Stimulated activated CD4-positive, alpha-beta T cell treated with anti-CD3 and anti-CD28 coated beads, Interleukin-15, amount 100 ng/mL, for 24 hours (primary cell): ENCODE measurements around the gene NODAL.
"Not testable (repeated sequence)": the region's sequence is repeated elsewhere in the genome, so short reads cannot be mapped to it uniquely, and the experiment has no call there.

Experiments used
- DNase-seq: peaks from one replicate; pipeline ENCODE4 v3.0.0-alpha.2; 2020

NODAL gene

DNA sequence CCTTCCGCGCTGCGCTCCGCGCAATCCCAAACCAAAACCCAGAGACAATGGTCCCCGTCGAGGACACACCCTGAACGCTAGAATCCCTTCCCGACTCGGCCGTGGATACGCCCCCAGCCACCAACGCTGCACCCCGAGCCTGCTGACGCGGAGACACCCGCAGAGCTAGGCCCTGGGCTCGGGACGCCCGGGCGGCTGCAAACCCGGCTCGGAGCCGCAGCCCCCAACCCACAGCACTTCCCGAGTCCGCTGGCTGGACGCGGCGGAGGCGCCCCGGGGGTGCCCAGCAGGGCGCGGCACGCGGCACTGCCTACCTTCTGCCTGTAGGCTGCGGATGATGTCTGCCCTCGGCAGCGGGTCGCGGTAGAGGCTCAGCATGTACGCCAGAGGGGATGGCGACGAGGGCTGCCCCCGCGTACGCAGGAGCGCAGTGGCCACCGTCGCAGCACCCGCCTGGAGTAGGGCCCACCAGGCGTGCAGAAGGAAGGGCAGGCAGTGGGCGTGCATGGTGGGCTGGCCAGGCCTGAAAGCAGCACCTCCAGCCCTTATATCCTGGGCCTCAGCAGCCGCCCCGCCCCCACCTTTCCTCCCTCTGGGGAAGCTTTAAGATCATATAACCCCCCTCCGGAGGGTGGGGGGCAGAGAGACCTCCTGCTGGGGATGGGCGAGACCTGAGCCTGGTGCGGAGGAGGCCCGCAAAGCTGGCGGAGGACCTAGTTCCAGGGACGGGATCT lies at the start of gene NODAL:
TSS of gene NODAL (minus strand) at position 521 of the 734 bp plus-strand sequence. CDS start at position 507, 14 bp downstream.
- peak; percentile 16 for DNase-seq

DNA sequence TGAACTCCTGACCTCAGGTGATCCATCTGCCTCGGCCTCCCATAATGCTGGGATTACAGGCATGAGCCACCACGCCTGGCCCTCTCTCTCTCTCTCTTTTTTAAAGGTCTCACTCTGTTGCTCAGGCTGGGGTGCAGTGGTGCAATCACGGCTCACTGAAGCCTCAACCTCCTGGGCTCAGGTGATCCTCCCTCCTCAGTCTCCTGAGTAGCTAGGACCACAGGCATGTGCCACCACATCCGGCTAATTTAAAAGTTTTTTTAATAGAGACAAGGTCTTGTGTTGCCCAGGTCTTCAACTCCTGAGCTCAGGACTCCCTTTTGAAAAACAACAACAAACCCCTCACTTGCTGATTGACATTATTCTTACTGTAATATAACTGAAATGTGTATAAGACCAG lies 48.7 kb upstream of the NODAL start:
- no peak for DNase-seq

DNA sequence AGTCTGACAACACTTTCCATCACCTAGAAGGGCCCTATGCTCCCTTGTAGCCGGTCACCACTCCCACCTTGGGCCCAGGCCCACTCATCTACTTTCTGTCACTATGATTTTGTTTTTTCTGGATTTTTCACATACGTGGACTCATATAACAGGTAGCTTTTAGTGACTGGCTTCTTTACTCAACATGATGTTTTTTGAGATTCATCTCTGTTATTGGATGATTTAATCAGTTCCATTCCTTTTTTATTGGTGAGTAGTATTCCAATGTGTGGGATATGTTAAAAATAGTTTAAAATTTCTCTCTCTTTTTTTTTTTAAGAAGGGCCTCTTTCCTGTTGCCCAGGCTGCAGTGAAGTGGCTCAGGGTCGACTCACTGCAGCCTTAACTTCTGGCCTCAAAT lies 46.3 kb upstream of the NODAL start:
- no peak for DNase-seq

DNA sequence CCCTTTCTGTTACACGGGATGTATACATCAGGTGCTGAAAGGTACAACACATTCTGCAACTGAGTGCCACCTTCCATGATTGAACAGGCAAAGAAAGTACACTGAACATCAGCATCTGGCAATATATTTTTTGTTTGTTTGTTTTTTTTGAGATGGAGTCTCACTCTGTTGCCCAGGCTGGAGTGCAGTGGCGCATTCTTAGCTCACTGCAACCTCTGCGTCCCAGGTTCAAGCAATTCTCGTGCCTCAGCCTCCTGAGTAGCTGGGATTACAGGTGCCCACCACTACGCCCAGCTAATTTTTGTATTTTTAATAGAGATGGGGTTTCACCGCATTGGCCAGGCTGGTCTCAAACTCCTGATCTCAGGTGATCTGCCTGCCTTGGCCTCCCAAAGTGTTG lies 42.4 kb upstream of the NODAL start:
- not testable (repeated sequence) for DNase-seq

DNA sequence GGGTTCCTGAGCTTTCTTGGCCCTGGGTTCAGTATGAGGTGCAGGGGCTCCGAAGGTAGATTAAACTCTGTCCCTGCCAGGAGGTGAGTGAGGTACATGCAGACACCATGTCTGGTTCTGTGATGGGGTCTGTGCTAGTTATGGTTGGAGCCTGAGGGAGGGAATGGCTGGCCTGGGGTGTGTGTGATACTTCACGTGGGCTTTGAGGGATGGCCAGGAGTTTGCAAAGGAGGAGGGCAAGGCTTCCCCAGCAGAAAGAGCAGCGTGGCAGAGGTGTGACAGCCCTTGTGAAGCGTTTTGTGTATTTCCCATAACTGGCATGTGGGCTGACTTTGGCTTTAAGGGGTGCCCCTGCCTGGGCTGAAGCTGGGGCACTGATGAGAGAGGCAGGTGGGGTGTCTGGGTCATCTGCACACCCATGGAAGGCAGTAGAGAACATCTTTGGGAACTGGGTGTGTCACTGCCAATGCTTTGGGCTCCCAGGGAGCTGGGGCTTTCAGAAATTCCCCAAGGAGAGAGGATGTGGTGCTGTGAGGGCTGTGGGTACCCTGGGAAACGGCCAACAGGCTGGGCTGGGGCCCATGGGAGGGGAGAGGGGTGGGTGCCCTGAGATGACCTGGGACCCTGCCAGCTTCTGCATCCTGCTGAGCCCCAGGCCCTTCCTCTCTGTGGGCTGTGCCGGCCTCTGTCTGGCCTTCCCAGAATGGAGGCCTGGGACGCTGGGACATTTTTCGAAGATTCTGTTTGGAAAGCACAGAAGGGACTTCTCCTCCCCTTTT lies 41.7 kb upstream of the NODAL start:
- no peak for DNase-seq

DNA sequence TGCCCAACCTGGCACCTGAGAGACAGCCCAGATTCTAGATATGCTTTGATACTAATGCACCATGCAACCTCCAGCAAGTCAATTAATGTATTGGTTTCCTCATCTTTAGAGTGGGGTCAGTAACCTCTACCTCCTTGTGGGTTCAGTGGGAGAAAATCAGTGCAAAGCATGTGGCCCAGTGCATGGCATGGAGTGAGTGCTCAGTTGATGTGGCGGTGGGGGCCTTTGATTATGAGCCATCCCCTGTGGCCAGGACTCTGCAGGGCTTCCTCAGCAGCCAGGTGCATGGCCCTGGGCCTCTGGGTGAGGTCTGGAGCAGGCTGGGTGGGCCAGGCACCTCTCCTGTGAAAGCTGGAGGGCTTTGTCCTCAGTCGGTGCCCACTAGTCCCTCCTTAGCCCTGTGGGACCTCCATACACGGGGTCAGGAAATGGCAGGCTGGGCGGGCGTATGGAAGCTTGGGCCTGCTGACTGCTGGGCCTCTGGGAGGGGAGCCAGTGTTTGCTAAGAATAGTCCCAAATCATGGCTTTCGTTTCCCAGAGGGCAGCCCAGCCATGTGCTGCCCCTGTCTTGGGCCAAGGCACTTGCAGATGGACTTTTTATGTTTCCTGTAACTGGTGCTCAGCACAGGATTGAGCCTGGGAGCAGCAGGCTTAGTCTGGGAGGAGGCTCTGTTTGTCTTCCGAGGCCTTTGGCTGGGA lies 40.5 kb upstream of the NODAL start:
- DNase-seq, result no peak

DNA sequence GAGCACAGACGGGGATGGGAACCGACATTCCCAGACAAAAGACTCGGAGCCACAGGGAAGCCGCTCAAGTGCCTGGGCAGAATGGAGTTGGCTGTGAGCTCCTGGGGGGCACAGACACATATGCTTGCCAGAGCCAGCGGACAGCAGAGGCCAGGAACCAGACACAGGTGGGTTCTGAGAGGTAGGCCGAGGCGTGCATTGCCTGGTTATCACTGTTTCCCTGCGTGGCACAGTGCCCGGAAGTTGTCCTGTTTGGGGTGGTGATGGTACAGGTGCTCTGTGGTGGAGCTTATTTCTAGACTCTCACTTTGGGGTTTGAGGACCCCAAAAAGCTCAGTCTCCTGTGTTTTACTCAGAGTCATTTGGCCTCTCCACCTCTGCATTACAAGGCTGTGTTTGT lies 39.6 kb upstream of the NODAL start:
- no peak for DNase-seq

DNA sequence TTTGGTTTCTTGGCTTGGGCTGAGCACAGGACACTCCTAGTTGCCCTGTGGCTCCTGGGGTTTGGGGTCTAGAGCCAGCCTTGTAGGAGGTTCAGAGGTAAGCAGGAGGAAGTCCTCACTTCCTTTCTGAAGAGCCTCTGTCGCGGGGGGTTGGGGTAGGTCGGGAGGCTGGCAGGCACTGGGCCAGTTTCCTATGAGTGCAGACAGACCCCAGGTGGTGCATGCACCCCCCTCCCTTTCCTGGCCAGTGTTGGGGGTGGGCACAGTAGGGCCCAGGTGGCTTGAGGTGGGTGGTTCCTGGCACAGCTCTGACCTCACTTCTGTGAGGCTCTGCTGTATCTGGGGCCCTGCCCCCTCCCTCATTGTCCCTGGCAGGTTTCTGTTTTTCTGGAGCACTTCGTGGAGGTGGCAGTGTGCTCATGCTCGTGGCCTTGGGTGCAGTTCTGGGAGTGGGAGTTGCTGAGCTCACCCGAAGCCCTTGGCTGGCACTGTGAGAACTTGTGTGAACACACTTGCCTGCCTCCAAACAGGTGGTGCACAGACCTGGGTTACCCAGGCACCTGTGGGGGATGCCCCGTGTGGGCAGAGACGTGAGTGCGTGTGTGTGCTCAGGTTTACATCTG lies 38.9 kb upstream of the NODAL start:
- DNase-seq, result peak; percentile 31

DNA sequence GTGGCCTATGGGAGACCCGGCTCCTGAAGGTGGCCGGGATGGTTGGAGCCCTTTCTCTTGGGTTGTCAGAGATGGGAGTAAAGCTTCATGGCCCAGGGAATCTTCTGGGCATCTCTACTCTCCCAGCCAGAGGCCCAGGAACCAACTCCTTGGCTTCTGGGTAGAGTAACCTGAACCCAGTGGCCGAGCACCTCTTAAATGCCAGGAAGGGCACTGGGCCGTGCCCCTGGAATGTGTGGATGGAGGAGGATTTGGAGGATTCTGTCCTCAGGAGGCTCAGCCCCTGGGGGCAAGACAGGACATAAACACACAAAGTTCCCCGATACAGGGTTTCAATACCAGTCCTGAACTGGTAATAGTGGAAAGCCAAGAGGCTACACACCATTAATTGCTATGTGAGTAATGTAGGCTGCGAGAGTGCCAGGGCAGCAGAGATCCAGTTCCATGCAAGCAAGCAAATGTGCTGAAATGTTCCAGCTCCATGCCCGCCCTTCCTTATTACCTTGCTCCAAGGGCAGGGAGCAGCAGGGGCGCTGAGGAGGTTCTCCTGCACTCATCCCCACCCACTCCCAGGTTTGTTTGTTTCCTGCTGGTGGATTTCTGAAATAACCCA lies 38.3 kb upstream of the NODAL start:
- no peak for DNase-seq

DNA sequence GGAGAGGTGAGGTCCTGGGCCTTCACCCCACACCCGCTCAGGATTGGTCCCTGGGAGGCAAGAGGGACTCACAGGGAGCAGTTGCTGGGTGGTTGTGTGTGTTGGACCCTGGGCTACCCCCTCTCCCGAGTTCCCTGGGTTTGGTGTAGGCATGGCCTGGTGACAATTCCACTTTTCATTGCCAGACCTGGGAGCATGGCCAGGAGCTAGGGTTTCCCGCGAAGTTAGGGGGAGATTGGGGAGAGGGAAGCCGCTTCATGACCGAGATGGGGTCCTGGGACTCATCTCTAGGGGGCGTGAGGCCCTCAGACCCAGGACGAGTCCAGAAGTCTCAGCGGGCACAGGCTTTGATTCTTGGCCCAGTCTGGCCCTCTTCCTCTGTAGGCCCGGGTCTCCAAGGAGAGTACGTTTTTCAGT lies 37.7 kb upstream of the NODAL start:
- no peak for DNase-seq

DNA sequence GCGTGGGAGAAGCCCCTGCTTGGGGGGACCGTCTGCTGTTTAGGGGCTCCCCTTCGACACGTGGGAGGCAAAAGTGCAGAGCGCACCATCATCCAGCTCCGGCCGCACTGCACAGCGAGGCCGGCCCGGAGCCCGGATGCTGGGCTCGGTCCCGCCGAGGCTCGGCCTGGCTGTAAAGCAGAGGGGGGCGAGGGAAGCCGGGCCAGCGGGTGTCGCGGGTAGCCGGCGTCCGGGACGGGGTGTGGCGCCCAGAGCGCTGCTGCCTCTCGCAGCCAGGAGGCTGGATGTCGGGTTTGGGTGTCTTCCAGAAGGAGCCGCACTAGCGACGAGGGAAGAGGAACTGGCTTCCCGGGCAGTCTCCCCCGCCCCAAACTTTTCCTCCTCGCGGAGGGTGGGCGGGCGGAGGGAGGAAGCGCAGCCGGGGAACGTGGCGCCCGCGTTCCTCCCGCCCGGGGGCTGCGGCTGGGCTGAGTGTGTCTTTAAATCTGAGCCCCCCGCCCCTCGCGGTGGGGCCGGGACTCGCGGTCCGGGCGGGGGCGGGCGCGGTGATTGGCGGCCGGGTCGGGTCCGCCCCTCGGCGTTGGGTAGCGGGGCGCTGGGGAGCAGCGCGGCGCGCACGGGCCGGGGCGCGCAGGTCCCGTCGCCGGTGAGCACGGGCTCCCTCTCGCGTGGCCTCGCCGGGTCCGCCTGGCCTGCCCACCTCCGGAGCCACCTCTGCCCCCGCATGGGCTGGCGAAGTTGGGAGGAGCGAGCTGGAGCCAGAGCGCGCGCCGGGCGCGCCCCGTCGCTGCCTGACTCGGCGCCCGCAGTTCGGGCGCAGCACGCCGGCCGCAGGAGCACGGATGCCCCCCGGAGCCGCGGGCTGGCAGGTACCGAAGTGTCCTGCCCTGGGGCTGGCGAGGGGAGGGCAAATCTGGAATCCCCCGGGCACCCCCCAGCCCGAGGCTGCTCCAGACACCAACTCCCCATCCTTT lies 37.0 kb upstream of the NODAL start, which contains the start of gene PALD1:
TSS of gene PALD1 (plus strand) at position 577 of the 974 bp plus-strand sequence. CDS start 47,185 bp downstream, outside the sequence.
- peak; percentile 70 for DNase-seq

DNA sequence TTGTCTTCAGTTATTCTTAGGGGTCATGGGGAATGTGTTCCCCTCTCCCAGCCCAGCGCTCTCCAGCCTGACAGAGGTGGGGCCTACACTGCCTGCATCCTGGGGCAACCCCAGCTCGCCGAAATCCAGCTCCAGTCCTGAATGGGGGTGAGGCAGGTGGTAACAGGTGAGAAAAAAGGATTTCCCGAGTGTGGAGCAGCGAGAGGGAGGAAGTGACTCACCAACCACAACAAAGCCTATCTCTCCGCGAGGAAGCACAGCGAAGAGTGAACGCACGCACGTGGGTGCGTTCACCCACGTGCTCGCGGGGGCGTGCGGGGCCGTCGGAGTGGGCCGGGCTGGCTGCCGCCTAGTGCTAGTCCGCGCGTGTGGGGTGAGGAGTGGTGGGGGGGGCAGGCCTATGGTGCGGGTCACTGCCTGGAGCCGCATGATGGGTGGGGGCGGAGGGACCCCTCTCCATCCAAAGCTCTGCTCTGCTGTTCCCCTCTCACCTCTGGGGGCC lies 36.2 kb upstream of the NODAL start:
- DNase-seq, result peak; percentile 84

DNA sequence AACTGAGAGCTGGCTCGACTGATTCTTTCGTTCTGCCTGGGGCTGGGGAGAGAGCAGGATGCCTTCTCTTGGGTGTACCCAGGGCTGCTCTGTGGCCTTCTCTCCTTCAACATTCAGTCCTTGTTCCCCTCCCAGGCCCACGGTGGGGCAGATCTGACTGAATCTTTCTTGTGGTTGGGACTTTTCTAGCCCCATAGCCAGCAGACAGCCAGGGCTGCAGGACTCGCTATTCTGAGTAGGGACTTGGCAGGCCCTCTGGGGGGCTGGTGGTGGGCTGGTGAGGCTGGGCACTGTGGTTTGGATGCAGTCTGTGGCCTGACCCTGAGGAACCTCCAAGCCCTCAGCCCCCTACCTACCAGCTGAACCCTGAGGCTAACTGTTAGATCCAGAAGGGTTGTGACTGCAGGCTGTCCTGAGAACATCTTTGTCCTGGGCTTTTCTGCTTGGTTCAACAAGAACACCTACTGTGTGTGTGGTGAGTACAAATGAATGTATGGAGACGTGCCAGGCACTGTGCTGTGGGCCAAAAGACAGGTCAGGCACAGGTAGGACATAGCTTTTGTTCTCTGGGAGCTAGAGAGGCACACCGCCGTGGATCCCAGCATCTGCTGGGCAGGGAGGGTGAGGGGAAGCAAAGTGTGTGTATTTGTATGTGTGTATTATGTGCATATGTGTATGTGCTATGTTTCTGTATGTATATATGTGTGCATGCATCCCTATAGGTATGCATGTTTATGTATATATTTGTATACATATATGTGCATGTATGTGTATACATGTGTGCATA lies 35.0 kb upstream of the NODAL start:
- DNase-seq, result no peak

DNA sequence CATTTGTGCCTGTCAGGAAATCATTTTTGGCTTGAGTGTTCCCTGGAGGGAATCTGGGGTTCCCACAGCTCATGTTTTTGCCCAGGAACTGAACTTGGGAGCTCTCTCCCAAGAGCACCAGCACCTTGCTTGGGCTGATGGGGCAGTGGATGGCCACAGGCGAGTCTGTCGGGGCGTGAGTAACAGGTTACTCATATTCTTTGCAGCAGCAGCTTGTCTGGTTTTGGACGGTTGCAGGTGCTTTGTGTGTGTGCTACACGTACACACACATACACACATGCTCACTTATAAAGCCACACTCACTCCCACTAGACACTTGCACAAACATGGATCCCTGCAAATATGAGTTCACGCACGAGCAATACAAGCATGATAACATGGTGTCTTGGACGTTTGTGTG lies 34.2 kb upstream of the NODAL start:
- DNase-seq, result no peak

DNA sequence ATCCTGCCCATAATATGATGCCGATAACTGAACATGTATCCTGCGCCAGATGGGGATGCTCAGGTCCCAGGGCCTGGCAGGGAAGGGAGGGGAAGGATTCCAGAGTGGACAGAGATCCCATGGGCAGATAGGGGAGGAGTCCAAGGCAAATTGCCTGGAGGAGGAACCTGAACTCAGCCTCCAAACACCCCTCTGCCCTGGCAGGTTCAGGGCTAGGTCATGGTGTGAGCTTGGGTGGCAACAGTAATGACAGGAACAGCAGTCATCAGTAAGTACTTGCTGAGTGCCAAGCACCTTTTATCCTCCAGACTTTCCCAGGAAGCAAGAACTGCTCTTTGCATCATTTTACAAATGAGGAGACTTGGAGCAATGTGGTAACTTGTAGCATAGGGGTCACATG lies 33.3 kb upstream of the NODAL start:
- DNase-seq, result no peak

DNA sequence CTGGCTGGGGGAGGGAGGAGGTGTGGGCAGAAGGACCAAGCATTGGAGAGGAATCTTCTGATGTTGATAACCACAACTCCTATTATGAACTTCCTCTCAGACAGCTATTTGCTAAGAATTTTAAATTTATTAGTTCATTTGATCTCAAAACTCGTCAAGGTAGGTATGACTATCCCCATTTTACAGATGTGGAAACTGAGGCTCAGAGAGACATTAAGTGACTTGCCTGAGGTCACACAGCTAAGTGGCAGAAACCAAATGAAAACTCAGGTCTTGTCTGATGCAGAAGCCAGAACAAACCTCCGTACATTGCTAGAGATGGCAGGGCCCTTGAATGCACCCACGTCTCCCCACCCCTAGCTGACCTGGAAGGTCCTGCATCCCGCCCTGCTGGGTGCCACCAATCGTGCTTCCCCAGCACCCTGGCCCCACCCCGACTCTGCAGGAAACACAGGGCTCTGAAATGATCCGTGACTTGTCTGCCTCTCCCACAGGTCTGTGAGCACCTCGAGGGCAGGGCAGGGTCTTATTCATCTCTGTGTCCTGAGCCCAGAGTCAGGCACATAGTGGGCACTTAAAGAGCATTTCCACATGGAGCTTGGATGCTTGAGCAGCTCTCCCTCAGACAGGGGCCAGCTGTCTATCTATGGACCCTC lies 31.4 kb upstream of the NODAL start:
- DNase-seq, result no peak

DNA sequence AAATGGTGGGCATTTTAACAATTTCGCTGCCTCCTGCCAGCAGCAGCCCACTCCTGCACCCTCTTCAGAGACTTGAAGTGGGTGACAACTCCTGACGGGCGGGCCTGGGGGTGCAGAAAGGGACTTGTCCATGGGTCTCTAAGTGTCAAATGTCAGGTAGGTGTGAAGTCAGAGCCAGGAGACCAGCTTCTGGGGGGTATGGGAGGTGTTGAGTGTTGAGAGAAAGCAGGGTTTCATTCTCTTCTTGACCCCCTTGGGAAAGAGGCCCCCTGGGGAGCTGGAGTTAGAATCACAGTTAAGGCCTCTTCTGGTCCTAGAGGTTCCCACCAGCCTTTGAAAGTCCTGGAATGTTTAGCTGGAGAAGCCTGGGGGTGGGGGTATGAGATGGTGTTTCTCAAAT lies 25.5 kb upstream of the NODAL start:
- no peak for DNase-seq

DNA sequence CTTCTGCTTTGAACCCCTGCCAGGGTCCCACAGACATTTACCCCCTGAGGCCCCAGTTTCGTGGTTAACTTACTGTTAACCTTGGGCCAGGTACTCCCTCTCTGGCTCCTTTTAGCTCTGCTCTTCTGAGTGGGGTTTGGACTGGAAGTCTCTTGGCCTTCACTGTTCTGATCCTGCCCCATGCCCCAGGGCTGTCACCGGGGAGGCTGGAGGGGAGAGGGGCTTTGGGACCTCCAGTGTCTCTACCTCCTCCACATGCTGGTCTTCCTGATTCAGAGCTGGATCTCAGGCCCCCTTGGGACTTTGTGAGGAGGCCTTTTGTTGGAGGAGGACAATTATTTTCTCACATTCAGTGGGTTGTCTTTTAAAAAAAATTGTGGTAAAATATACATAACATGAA lies 24.4 kb upstream of the NODAL start:
- no peak for DNase-seq

DNA sequence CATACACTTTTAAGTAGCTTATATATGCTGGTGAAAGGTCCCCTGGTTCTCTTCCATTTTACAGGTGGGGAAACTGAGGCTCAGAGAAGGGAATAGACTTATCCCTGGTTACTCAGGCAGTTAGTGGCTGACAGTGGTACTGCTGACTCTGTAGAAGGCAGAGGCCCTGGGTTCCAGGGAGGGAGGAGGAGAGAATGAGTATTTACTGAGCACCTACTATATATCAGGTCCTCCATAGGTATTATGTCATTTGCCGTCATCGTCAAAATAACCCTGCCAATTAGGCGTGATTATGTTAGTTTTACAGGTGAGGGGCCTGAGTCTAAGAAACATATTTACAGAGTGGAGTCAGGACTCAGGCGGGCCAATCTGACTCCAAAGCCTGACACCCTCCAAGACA lies 23.8 kb upstream of the NODAL start:
- no peak for DNase-seq
